Neural progenitor cell (in vitro differentiated cells): ENCODE data around the gene GABRG3.

Experiments used
- CTCF ChIP-seq: fragments of 200-600 bp; sonication (generic); IDR thresholded peaks from 2 replicates; pipeline ENCODE4 v1.5.1; 2017; ENCODE audit warnings: antibody characterized with exemption, mild to moderate bottlenecking
- EZH2 ChIP-seq: fragments of 200-600 bp; sonication (generic); IDR thresholded peaks from 2 replicates; pipeline ENCODE4 v1.6.1; 2017; ENCODE audit warnings: antibody characterized with exemption, mild to moderate bottlenecking, moderate library complexity

GRCh38 chr15:27459836-27460235, 488.9 kb downstream of the GABRG3 start:
- TF ChIP-seq CTCF (no peak), EZH2 (no peak)
